NT2/D1 (cell line): ENCODE data around the gene SGCA.

Source experiments
- SUZ12 ChIP-seq: IDR thresholded peaks from 2 replicates; pipeline ENCODE4 v1.6.1; 2011; ENCODE audit not compliant: insufficient read length, insufficient read depth; ENCODE audit errors: extremely low read depth
- YY1 ChIP-seq: IDR thresholded peaks from 2 replicates; pipeline ENCODE4 v1.6.1; 2011; ENCODE audit not compliant: insufficient read length, insufficient read depth

GRCh38 chr17:50161023-50161910 is 4.5 kb upstream of the SGCA start:
- TF ChIP-seq SUZ12 (no peak), YY1 (no peak)
